IMR-90 (cell line): ENCODE measurements around the gene NPPC. TPM values are rescaled to one million over a fixed set of nuclear protein-coding genes. Genes with fewer than 3 reads are reported as not detected.
"Not testable (repeated sequence)": the region's sequence is repeated elsewhere in the genome, so short reads cannot be mapped to it uniquely, and the experiment has no call there.

Experiments
- ATAC-seq: fragments of 200-7000 bp; cut with Tn5 transposase; 2 replicates; pipeline ENCODE4 v1.9.1; 2020; ENCODE audit warnings: low read depth, mild to moderate bottlenecking, moderate library complexity
- BruUV-seq: library from RNA; stranded (reverse); fragments of 400-500 nt; replicated peaks from 2 replicates; lab custom pipeline; 2021; lab: Mats Ljungman, UMichigan
- CTCF ChIA-PET: fragments of 300-600 bp; formaldehyde crosslinking; extraction: SDS; loops from one replicate; lab custom pipeline; 2021; ENCODE audit warnings: antibody characterized with exemption; lab: Yijun Ruan, JAX
- POLR2A ChIA-PET: fragments of 300-600 bp; sonication (Branson Sonifier 250); formaldehyde crosslinking; loops from one replicate; lab custom pipeline; 2022; ENCODE audit warnings: antibody characterized with exemption; ENCODE audit not compliant: unreplicated experiment; lab: Charles Lee
- DNase-seq: peaks from one replicate; pipeline ENCODE4 v3.0.0; 2013
- H2AFZ ChIP-seq: replicated peaks from 2 replicates; pipeline ENCODE3; 2013; ENCODE audit warnings: low read length, mild to moderate bottlenecking; ENCODE audit not compliant: poor library complexity
- H2AK5ac ChIP-seq: 2 replicates; pipeline ENCODE4 v1.6.1; 2013; ENCODE audit warnings: low read depth, low read length, inconsistent platforms
- H2AK9ac ChIP-seq: replicated peaks from 2 replicates; pipeline ENCODE3; 2013; ENCODE audit warnings: mild to moderate bottlenecking, low read depth, low read length, moderate library complexity; ENCODE audit not compliant: poor library complexity
- H2BK120ac ChIP-seq: 2 replicates; pipeline ENCODE4 v1.6.1; 2013; ENCODE audit warnings: low read depth, low read length, inconsistent platforms
- H2BK15ac ChIP-seq: 3 replicates; pipeline ENCODE4 v1.6.1; 2013; ENCODE audit warnings: low read depth, low read length, inconsistent platforms
- H2BK20ac ChIP-seq: 2 replicates; pipeline ENCODE4 v1.6.1; 2013; ENCODE audit warnings: low read depth, mild to moderate bottlenecking, inconsistent platforms, low read length, moderate library complexity
- H2BK5ac ChIP-seq: 2 replicates; pipeline ENCODE4 v1.6.1; 2013; ENCODE audit warnings: mild to moderate bottlenecking, low read depth, low read length, inconsistent platforms; ENCODE audit not compliant: poor library complexity, severe bottlenecking
- H3K14ac ChIP-seq: replicated peaks from 2 replicates; pipeline ENCODE4 v1.6.1; 2013; ENCODE audit warnings: low read depth, low read length, inconsistent platforms
- H3K18ac ChIP-seq: 2 replicates; pipeline ENCODE4 v1.6.1; 2013; ENCODE audit warnings: low read depth, low read length, control low read depth
- H3K23ac ChIP-seq: 2 replicates; pipeline ENCODE4 v1.6.1; 2013; ENCODE audit warnings: low read depth, low read length, inconsistent platforms
- H3K27ac ChIP-seq: 2 replicates; pipeline ENCODE4 v1.5.1; 2013; ENCODE audit warnings: mild to moderate bottlenecking, control low read depth, low read length; ENCODE audit not compliant: insufficient read depth
- H3K27me3 ChIP-seq: 2 replicates; pipeline ENCODE4 v1.6.1; 2013; ENCODE audit warnings: low read length; ENCODE audit not compliant: control insufficient read depth, insufficient read depth
- H3K36me3 ChIP-seq: 2 replicates; pipeline ENCODE4 v1.6.1; 2013; ENCODE audit warnings: low read length, mixed read lengths; ENCODE audit not compliant: control insufficient read depth, insufficient read depth
- H3K4ac ChIP-seq: 2 replicates; pipeline ENCODE4 v1.6.1; 2013; ENCODE audit warnings: low read depth, low read length, inconsistent platforms
- H3K4me1 ChIP-seq: 2 replicates; pipeline ENCODE4 v1.6.1; 2013; ENCODE audit warnings: low read length, mixed read lengths; ENCODE audit not compliant: control insufficient read depth, insufficient read depth
- H3K4me2 ChIP-seq: 2 replicates; pipeline ENCODE4 v1.6.1; 2013; ENCODE audit warnings: low read depth, mild to moderate bottlenecking, control low read depth, low read length, moderate library complexity
- H3K4me3 ChIP-seq: 2 replicates; pipeline ENCODE4 v1.5.1; 2013; ENCODE audit warnings: low read depth, mild to moderate bottlenecking, control low read depth, low read length, moderate library complexity; ENCODE audit not compliant: insufficient read depth
- H3K56ac ChIP-seq: 2 replicates; pipeline ENCODE4 v1.6.1; 2013; ENCODE audit warnings: low read length, inconsistent platforms; ENCODE audit not compliant: insufficient read depth; ENCODE audit errors: extremely low read depth
- H3K79me1 ChIP-seq, 2 experiments: 2 replicates each; pipeline ENCODE4 v1.6.1; 2013; ENCODE audit warnings: low read length in 2 of 2, inconsistent platforms in 1 of 2, low read depth in 1 of 2
- H3K9ac ChIP-seq: 2 replicates; pipeline ENCODE4 v1.6.1; 2013; ENCODE audit warnings: low read depth, low read length, control low read depth
- H3K9me1 ChIP-seq: 2 replicates; pipeline ENCODE4 v1.6.1; 2013; ENCODE audit warnings: low read length, inconsistent platforms; ENCODE audit not compliant: insufficient read depth
- H3K9me3 ChIP-seq: 2 replicates; pipeline ENCODE4 v1.6.1; 2013; ENCODE audit warnings: low read length; ENCODE audit not compliant: control insufficient read depth, insufficient read depth
- H4K20me1 ChIP-seq: 2 replicates; pipeline ENCODE4 v1.6.1; 2013; ENCODE audit warnings: low read length, inconsistent platforms; ENCODE audit not compliant: insufficient read depth
- H4K5ac ChIP-seq: 2 replicates; pipeline ENCODE4 v1.6.1; 2013; ENCODE audit warnings: mild to moderate bottlenecking, low read depth, low read length, control low read depth
- H4K8ac ChIP-seq, 2 experiments: 2 replicates each; pipeline ENCODE4 v1.6.1; 2013; ENCODE audit warnings: low read depth in 2 of 2, low read length in 2 of 2, control low read depth in 1 of 2, inconsistent platforms in 1 of 2
- H4K91ac ChIP-seq: 2 replicates; pipeline ENCODE4 v1.6.1; 2013; ENCODE audit warnings: low read depth, low read length, inconsistent platforms; ENCODE audit not compliant: insufficient read depth
- CTCF ChIP-seq: conservative IDR thresholded peaks from 2 replicates; pipeline ENCODE4 v1.5.1; 2012; ENCODE audit warnings: mild to moderate bottlenecking, low read depth, low read length, improper control_type of control experiment
- ELK1 ChIP-seq: fragments of 150-350 bp; IDR thresholded peaks from 2 replicates; pipeline ENCODE4 v1.6.1; 2016; ENCODE audit warnings: low read depth, mild to moderate bottlenecking, low read length, moderate library complexity, borderline replicate concordance
- MAZ ChIP-seq: IDR thresholded peaks from 2 replicates; pipeline ENCODE4 v1.6.1; 2012; ENCODE audit warnings: low read depth, mild to moderate bottlenecking, low read length, improper control_type of control experiment, moderate library complexity, borderline replicate concordance
- NFE2L2 ChIP-seq: fragments of 150-350 bp; IDR thresholded peaks from 2 replicates; pipeline ENCODE4 v1.6.1; 2016; ENCODE audit warnings: low read depth, mild to moderate bottlenecking, low read length
- WGBS, 2 experiments: methylation state at CpG; one replicate each; pipeline versions ENCODE4 v1.1.5 to v1.1.7; 2013; ENCODE audit warnings: missing lambda C conversion rate in 2 of 2; ENCODE audit not compliant: insufficient read length in 1 of 2; ENCODE audit errors: extremely low coverage in 2 of 2; 5-methylcytosine and 5-hydroxymethylcytosine counted together
- dilution Hi-C: fragments of 300-500 bp; cut with HindIII; formaldehyde crosslinking; loops from one replicate; pipeline ENCODE4 v1.14.3; 2018; ENCODE audit warnings: low sequenced_read_pairs; ENCODE audit not compliant: unreplicated experiment
- in situ Hi-C: fragments of 300-500 bp; cut with MboI; formaldehyde crosslinking; loops from 3 replicates; pipeline ENCODE4 v1.14.3; 2019; ENCODE audit warnings: low sequenced_read_pairs, inconsistent platforms, mixed read lengths
- intact Hi-C: fragments of 100-400 bp; cut with micrococcal nuclease; formaldehyde crosslinking; loops from 2 replicates; pipeline ENCODE4 v1.10.0; 2022
- polyA plus RNA-seq, 3 experiments: library from polyadenylated mRNA; depleted of rRNA; stranded (reverse); fragments of >200 nt; gene quantifications; 2 replicates each; pipeline ENCODE4 v1.2.3, GENCODE V29; 2012; ENCODE audit warnings: low replicate concordance in 1 of 3
- total RNA-seq: library from RNA; depleted of rRNA; stranded (reverse); fragments of >200 nt; gene quantifications from 2 replicates; pipeline ENCODE4 v1.2.3, GENCODE V29; 2012

The NPPC gene
- total and polyA plus RNA-seq, 2 of the 4 experiments (the other 2 are of a cell fraction): 0.22 to 0.36 TPM

- no peaks in the 10 kb centered on the region for H3K4me1 ChIP-seq
- H4K5ac ChIP-seq: no peak overlapping the region
- peaks cover 32% of the 10 kb centered on the region for H3K27me3 ChIP-seq
- dilution Hi-C loops (no loop called here), in situ Hi-C loops (no loop called here), intact Hi-C loops (no loop called here)
- ATAC-seq (no peak), DNase-seq (no peak)
- H3K9me1 ChIP-seq: no peaks in the 10 kb centered on the region
- POLR2A ChIA-PET: no interaction called here
- H4K8ac ChIP-seq: no peak overlapping the region
- H3K27ac ChIP-seq: no peak overlapping the region
- no peak overlapping the region for H4K91ac ChIP-seq
- no peak overlapping the region for H2BK5ac ChIP-seq
- H2BK20ac ChIP-seq: no peak overlapping the region
- peak overlapping the region; percentile 50 for H2AK9ac ChIP-seq
- no peaks in the 10 kb centered on the region for H3K79me1 ChIP-seq
- no peak overlapping the region for H3K4me3 ChIP-seq
- no peaks in the 10 kb centered on the region for H3K36me3 ChIP-seq
- H3K9me3 ChIP-seq: peaks cover 4% of the 10 kb centered on the region
- no peak for TF ChIP-seq MAZ
- TF ChIP-seq NFE2L2: no peak
- TF ChIP-seq CTCF: no peak
- TF ChIP-seq ELK1: no peak
- no peak overlapping the region for H3K4ac ChIP-seq
- H4K20me1 ChIP-seq: no peaks in the 10 kb centered on the region
- H3K4me2 ChIP-seq: no peak overlapping the region
- CTCF ChIA-PET: interaction anchor here (0.8 kb wide), 1 partner anchor 24 kb away, joined by 3 read pairs; no protein-coding TSS in a partner anchor
- H3K23ac ChIP-seq: no peak overlapping the region
- no peak overlapping the region for H2BK120ac ChIP-seq
- WGBS, 2 experiments: no CpG with 5 or more reads among the region's 7 CpGs
- no TSS peak for BruUV-seq
- no peak overlapping the region for H2BK15ac ChIP-seq
- no peak overlapping the region for H3K56ac ChIP-seq
- H3K14ac ChIP-seq: no peak overlapping the region
- H3K9ac ChIP-seq: no peak overlapping the region
- H2AFZ ChIP-seq: no peak overlapping the region
- no peak overlapping the region for H3K18ac ChIP-seq
- no peak overlapping the region for H2AK5ac ChIP-seq
Measured at GRCh38 chr2:231882646-231883045, 43.5 kb downstream of the NPPC start.

GRCh38 chr2:231880371-231880770 is 45.8 kb downstream of the NPPC start:
- H3K4me2 ChIP-seq, H2BK120ac ChIP-seq, CTCF ChIA-PET, H3K4me1 ChIP-seq, H3K36me3 ChIP-seq, DNase-seq, H3K27ac ChIP-seq, H3K9ac ChIP-seq, H3K9me1 ChIP-seq, intact Hi-C loops, H3K23ac ChIP-seq, H4K5ac ChIP-seq, H2BK20ac ChIP-seq, dilution Hi-C loops, H2AK5ac ChIP-seq, H2BK15ac ChIP-seq, H2AK9ac ChIP-seq, H3K4me3 ChIP-seq, H4K20me1 ChIP-seq, H2AFZ ChIP-seq, ATAC-seq, H2BK5ac ChIP-seq, H3K9me3 ChIP-seq, H3K18ac ChIP-seq, H3K14ac ChIP-seq, H4K91ac ChIP-seq, H3K56ac ChIP-seq, in situ Hi-C loops, POLR2A ChIA-PET, H3K4ac ChIP-seq, BruUV-seq, H3K79me1 ChIP-seq, H4K8ac ChIP-seq: not testable (repeated sequence)
- peaks cover 27% of the 10 kb centered on the region for H3K27me3 ChIP-seq
- no CpG with 5 or more reads among the region's 4 CpGs for WGBS, 2 experiments
